Parathyroid adenoma (tissue), 2 donors: ENCODE measurements around the gene NPY1R.

Experiments
- H2AFZ ChIP-seq: fragments of 300-600 bp; sonication (generic); one replicate; pipeline ENCODE4 v1.7.0; 2017; ENCODE audit warnings: antibody characterized with exemption, mild to moderate bottlenecking
- H3K27ac ChIP-seq: fragments of 300-600 bp; sonication (generic); one replicate; pipeline ENCODE4 v1.7.0; 2017
- H3K27me3 ChIP-seq: fragments of 300-600 bp; sonication (generic); one replicate; pipeline ENCODE4 v1.7.0; 2017; ENCODE audit warnings: low read length; ENCODE audit not compliant: control insufficient read depth, insufficient read depth
- H3K36me3 ChIP-seq: fragments of 300-600 bp; sonication (generic); one replicate; pipeline ENCODE4 v1.7.0; 2017; ENCODE audit warnings: low read length; ENCODE audit not compliant: control insufficient read depth, insufficient read depth
- H3K4me1 ChIP-seq: fragments of 300-600 bp; sonication (generic); one replicate; pipeline ENCODE4 v1.7.0; 2017; ENCODE audit warnings: control low read depth
- H3K4me2 ChIP-seq: fragments of 300-600 bp; sonication (generic); one replicate; pipeline ENCODE4 v1.7.0; 2017; ENCODE audit warnings: low read length
- H3K4me3 ChIP-seq: fragments of 300-600 bp; sonication (generic); one replicate; pipeline ENCODE4 v1.7.0; 2017; ENCODE audit warnings: low read depth, low read length
- H3K79me2 ChIP-seq: fragments of 300-600 bp; sonication (generic); one replicate; pipeline ENCODE4 v1.7.0; 2017; ENCODE audit warnings: control low read depth
- H3K9ac ChIP-seq: fragments of 300-600 bp; sonication (generic); one replicate; pipeline ENCODE4 v1.7.0; 2017; ENCODE audit warnings: mild to moderate bottlenecking
- H3K9me3 ChIP-seq: fragments of 300-600 bp; sonication (generic); one replicate; pipeline ENCODE4 v1.7.0; 2017; ENCODE audit warnings: low read length; ENCODE audit not compliant: control insufficient read depth
- TF ChIP-seq, protein P1 (sequence below): fragments of 300-600 bp; sonication (generic); IDR thresholded peaks from one replicate; pipeline ENCODE4 v1.7.0; 2017; ENCODE audit warnings: antibody characterized with exemption, mild to moderate bottlenecking
- donor health status: primary hyperparathyroidism.

The NPY1R gene

DNA sequence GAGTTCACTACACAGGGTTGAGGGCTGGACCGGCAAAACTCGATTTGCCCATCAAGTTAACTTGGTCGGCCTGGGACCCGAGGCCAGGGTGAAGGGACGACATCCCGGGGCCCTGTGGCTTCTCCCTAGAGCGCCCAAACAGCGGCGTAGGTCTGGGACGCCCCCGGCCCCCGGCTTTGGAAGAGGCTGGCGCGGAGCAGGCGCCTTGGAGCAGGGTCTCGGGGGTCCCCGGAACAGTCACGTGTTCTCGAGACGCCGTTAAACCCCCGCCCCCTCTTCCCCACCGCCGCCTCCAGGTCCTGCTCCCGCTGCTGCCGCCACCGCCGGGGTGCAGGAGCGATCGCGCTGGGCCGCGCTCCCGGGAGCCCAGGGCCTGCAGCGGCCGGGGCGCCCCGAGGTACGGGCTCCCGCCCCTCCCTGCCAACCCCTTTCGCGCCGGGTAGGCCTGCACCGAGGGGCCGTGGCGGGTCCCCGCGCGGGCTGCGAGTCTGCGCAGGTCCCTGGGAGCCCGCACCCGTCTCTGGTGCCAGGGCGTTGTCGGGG, 11.3 kb upstream of the NPY1R start, which contains the start of gene NPY5R:
NPY5R (plus strand) TSS at position 289 of the 543 bp plus-strand sequence. CDS start 6,382 bp downstream, outside the sequence.
- Histone ChIP-seq H3K79me2 (no peaks in the 10 kb centered on the region), H3K27ac (no peak within 1 kb of the TSS), H3K9me3 (no peaks in the 10 kb centered on the region), H3K4me1 (no peaks in the 10 kb centered on the region), H3K36me3 (no peaks in the 10 kb centered on the region), H3K4me3 (peak within 1 kb of the TSS; percentile 49), H3K9ac (no peak within 1 kb of the TSS), H2AFZ (peak within 1 kb of the TSS; percentile 2), H3K27me3 (no peaks in the 10 kb centered on the region), H3K4me2 (peak within 1 kb of the TSS; percentile 71)
- TF ChIP-seq, protein P1, sequence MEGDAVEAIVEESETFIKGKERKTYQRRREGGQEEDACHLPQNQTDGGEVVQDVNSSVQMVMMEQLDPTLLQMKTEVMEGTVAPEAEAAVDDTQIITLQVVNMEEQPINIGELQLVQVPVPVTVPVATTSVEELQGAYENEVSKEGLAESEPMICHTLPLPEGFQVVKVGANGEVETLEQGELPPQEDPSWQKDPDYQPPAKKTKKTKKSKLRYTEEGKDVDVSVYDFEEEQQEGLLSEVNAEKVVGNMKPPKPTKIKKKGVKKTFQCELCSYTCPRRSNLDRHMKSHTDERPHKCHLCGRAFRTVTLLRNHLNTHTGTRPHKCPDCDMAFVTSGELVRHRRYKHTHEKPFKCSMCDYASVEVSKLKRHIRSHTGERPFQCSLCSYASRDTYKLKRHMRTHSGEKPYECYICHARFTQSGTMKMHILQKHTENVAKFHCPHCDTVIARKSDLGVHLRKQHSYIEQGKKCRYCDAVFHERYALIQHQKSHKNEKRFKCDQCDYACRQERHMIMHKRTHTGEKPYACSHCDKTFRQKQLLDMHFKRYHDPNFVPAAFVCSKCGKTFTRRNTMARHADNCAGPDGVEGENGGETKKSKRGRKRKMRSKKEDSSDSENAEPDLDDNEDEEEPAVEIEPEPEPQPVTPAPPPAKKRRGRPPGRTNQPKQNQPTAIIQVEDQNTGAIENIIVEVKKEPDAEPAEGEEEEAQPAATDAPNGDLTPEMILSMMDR: no peak

DNA sequence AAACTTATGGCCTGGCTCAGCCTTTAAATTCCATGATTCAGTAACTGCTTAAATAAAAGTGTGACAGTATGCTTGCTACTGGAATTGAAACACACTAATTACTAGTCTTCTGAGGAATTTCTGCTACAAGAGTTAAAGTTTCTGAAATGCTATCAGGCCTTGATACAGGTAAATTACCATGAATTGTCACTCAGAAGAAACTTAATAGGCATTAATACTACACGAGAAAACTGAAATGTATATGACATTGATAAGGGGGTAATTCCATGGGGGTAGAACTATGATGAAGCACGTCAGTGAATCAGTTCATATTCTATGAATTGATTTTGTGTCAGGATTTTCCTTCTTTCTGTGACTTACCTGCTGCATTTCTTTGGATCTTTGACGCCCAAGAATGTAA, 3.0 kb upstream of the NPY1R start:
- Histone ChIP-seq H3K9ac (no peak overlapping the region), H2AFZ (no peak overlapping the region), H3K27ac (no peak overlapping the region), H3K27me3 (no peaks in the 10 kb centered on the region), H3K9me3 (no peaks in the 10 kb centered on the region), H3K4me3 (no peak overlapping the region), H3K4me1 (no peaks in the 10 kb centered on the region), H3K79me2 (no peaks in the 10 kb centered on the region), H3K36me3 (no peaks in the 10 kb centered on the region), H3K4me2 (no peak overlapping the region)
- TF ChIP-seq, protein P1: no peak

DNA sequence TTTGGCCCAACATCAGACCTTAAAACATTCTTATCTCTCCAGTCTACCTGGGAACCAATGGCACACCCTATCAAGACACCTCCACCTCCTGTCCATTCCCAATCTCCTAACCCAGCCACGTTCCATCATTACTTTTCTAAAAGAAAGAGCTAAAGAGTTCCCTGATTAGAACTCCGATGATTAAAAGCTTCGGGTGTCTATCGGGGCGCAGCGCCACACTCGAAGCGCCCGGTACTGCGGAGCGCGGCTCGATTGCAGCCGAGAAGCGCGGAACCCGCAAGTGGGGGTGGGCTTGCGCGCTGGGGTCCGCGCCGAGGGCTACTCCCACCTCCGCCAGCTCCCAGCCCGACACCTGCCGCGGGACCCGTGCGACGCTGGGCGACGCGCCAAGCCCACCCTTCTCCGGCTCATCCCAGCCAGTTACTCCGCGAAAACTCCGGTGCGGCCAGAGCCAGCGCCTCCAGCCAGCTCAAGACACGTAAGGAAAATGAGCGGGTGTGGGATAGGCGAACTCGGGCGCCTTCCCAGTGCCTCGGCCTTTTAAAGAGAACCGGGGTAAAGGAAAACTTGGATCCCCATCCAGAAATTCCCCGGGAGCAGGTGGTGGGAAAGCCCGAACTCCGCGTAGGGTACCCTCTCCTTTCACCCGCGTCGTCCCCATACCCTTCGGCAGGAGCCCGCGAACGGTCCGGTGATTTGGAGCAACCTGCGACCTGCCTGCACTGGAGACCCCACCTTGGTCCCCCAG, 593 bp downstream of the NPY1R start:
- no peak overlapping the region for H3K9ac ChIP-seq
- no peak overlapping the region for H3K27ac ChIP-seq
- H3K27me3 ChIP-seq: no peaks in the 10 kb centered on the region
- no peaks in the 10 kb centered on the region for H3K36me3 ChIP-seq
- H3K79me2 ChIP-seq: no peaks in the 10 kb centered on the region
- H3K4me1 ChIP-seq: no peaks in the 10 kb centered on the region
- no peaks in the 10 kb centered on the region for H3K9me3 ChIP-seq
- peak overlapping the region; percentile 97 for H3K4me2 ChIP-seq
- TF ChIP-seq, protein P1: no peak
- H2AFZ ChIP-seq: peak overlapping the region; percentile 68
- peak overlapping the region; percentile 74 for H3K4me3 ChIP-seq

DNA sequence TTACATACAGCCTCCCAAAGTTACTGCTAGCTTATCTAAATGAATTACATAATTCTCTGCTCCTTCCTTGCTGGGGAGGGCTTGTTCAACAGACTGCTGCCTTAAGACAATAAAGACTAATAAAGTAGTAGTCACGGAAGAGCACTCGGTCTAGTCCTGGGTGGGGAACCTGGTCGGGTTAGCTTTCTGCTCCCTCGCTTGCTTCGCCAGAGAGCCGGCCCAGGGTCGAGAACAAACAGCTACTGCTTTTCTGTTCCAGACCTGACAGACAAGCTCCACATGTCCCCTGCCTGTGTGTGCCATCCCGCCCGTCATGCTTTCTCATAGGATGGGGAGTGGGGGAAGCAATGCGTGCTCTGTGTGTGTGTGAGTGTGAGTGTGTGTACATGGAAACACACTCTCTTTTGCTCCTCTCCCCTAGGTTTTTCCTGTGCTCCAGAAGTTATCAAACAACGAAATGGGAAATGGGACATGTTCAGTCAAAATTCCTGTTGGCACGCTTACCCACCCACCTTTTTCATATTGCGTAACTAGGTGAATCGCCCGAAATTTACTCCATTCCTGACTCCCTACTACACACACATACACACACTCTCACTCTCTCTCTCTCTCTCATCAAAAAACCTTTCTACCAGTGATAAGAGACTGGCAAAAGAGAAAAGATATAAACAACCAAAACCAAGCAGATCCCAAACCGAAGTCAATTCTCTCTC, 1.3 kb downstream of the NPY1R start:
- TF ChIP-seq, protein P1: no peak
- H3K36me3 ChIP-seq: no peaks in the 10 kb centered on the region
- H3K27ac ChIP-seq: no peak overlapping the region
- H3K9me3 ChIP-seq: no peaks in the 10 kb centered on the region
- H3K27me3 ChIP-seq: no peaks in the 10 kb centered on the region
- H3K79me2 ChIP-seq: no peaks in the 10 kb centered on the region
- H3K4me1 ChIP-seq: no peaks in the 10 kb centered on the region
- no peak overlapping the region for H3K9ac ChIP-seq
- H2AFZ ChIP-seq: no peak overlapping the region
- H3K4me3 ChIP-seq: peak overlapping the region; percentile 74
- peak overlapping the region; percentile 97 for H3K4me2 ChIP-seq
